SK-N-SH (cell line): ENCODE measurements around the gene ZMIZ1. TPM values are rescaled to one million over a fixed set of nuclear protein-coding genes. Genes with fewer than 3 reads are reported as not detected.

Source experiments
- CTCF ChIA-PET: fragments of 300-600, 350-600 bp; formaldehyde crosslinking; extraction: SDS; loops from one replicate; lab custom pipeline; 2021; lab: Yijun Ruan, JAX
- POLR2A ChIA-PET: fragments of 350-600 bp; sonication (Branson Sonifier 250); formaldehyde crosslinking; extraction: SDS; loops from one replicate; lab custom pipeline; 2020; ENCODE audit warnings: antibody characterized with exemption, inconsistent platforms; lab: Yijun Ruan, JAX
- DNase-seq: peaks from one replicate; pipeline ENCODE4 v3.0.0; 2012
- H2AFZ ChIP-seq: fragments of 200-600 bp; sonication (generic); 2 replicates; pipeline ENCODE4 v1.8.1; 2016; ENCODE audit warnings: antibody characterized with exemption, mild to moderate bottlenecking, low read depth
- H3F3A ChIP-seq: fragments of 200-600 bp; sonication (generic); replicated peaks from 2 replicates; pipeline ENCODE3; 2016; ENCODE audit warnings: antibody characterized with exemption, mild to moderate bottlenecking; ENCODE audit not compliant: insufficient read depth
- H3K27ac ChIP-seq, 2 experiments: fragments of 200-500 bp in 1 of 2; fragments of 200-600 bp in 1 of 2; sonication (Bioruptor generic) in 1 of 2; sonication (generic), shearing (Covaris generic) in 1 of 2; 2 replicates each; pipeline versions ENCODE4 v1.5.1 to v1.6.1; 2014 to 2016; ENCODE audit warnings: low read depth in 2 of 2, inconsistent platforms in 1 of 2, low read length in 1 of 2, mild to moderate bottlenecking in 1 of 2, mixed read lengths in 1 of 2
- H3K27me3 ChIP-seq: fragments of 200-600 bp; sonication (generic), shearing (Covaris generic); 2 replicates; pipeline ENCODE4 v1.6.1; 2016; ENCODE audit warnings: mixed run types; ENCODE audit not compliant: insufficient read depth
- H3K36me3 ChIP-seq, 2 experiments: fragments of 200-500 bp in 1 of 2; fragments of 200-600 bp in 1 of 2; sonication (Bioruptor generic) in 1 of 2; sonication (generic) in 1 of 2; replicated peaks in 1 of 2; 2 replicates each; pipeline versions ENCODE3 to v1.5.1; 2014 to 2016; ENCODE audit warnings: low read length in 1 of 2, mild to moderate bottlenecking in 1 of 2; ENCODE audit not compliant: insufficient read depth in 2 of 2, control insufficient read depth in 1 of 2
- H3K4me1 ChIP-seq, 2 experiments: fragments of 200-500 bp in 1 of 2; fragments of 200-600 bp in 1 of 2; sonication (Bioruptor generic) in 1 of 2; sonication (generic), shearing (Covaris generic) in 1 of 2; 2 replicates each; pipeline versions ENCODE4 v1.5.1 to v1.6.1; 2014 to 2016; ENCODE audit warnings: low read depth in 1 of 2, low read length in 1 of 2, mixed run types in 1 of 2; ENCODE audit not compliant: insufficient read depth in 2 of 2, control insufficient read depth in 1 of 2
- H3K4me2 ChIP-seq: fragments of 200-600 bp; sonication (generic), shearing (Covaris generic); 2 replicates; pipeline ENCODE4 v1.6.1; 2017; ENCODE audit warnings: mixed run types
- H3K4me3 ChIP-seq, 2 experiments: fragments of 200-500 bp in 1 of 2; fragments of 200-600 bp in 1 of 2; sonication (Bioruptor generic) in 1 of 2; sonication (generic), shearing (Covaris generic) in 1 of 2; 2 replicates each; pipeline versions ENCODE4 v1.5.1 to v1.8.1; 2014 to 2016; ENCODE audit warnings: low read depth in 2 of 2, inconsistent platforms in 1 of 2, low read length in 1 of 2, mild to moderate bottlenecking in 1 of 2, mixed read lengths in 1 of 2, moderate library complexity in 1 of 2
- H3K79me2 ChIP-seq: fragments of 200-600 bp; sonication (generic); 2 replicates; pipeline ENCODE4 v1.8.1; 2017; ENCODE audit warnings: mild to moderate bottlenecking; ENCODE audit not compliant: insufficient read depth
- H3K9ac ChIP-seq: fragments of 200-600 bp; sonication (generic); 2 replicates; pipeline ENCODE4 v1.6.1; 2017; ENCODE audit warnings: mixed run types
- H3K9me2 ChIP-seq: fragments of 200-600 bp; sonication (generic); 2 replicates; pipeline ENCODE4 v1.6.1; 2017; ENCODE audit warnings: mixed run types
- H3K9me3 ChIP-seq: fragments of 200-600 bp; sonication (generic); 2 replicates; pipeline ENCODE4 v1.6.1; 2017; ENCODE audit warnings: mixed run types, mild to moderate bottlenecking, moderate library complexity
- H4K20me1 ChIP-seq: fragments of 200-600 bp; sonication (generic); 2 replicates; pipeline ENCODE4 v1.6.1; 2017; ENCODE audit warnings: mild to moderate bottlenecking, mixed run types; ENCODE audit not compliant: insufficient read depth
- CHD2 ChIP-seq: fragments of 150-350 bp; IDR thresholded peaks from 2 replicates; pipeline ENCODE4 v1.6.1; 2018; ENCODE audit warnings: low read length; ENCODE audit not compliant: partially characterized antibody
- CTCF ChIP-seq: fragments of 200-600 bp; sonication (generic); IDR thresholded peaks from 2 replicates; pipeline ENCODE4 v1.6.1; 2017; ENCODE audit warnings: antibody characterized with exemption, mild to moderate bottlenecking, moderate library complexity
- ELF1 ChIP-seq: IDR thresholded peaks from 2 replicates; pipeline ENCODE4 v1.4.0; 2012
- FOSL2 ChIP-seq: IDR thresholded peaks from 2 replicates; pipeline ENCODE4 v1.4.0; 2012; ENCODE audit warnings: low read depth, mild to moderate bottlenecking, moderate library complexity, borderline replicate concordance
- FOXJ3 ChIP-seq: sonication (generic); formaldehyde crosslinking; IDR thresholded peaks from 2 replicates; pipeline ENCODE4 v1.5.1; 2020; ENCODE audit warnings: mild to moderate bottlenecking, missing genetic modification reagents
- JUND ChIP-seq: IDR thresholded peaks from 2 replicates; pipeline ENCODE4 v1.4.0; 2012
- MAX ChIP-seq: IDR thresholded peaks from 2 replicates; pipeline ENCODE4 v1.4.0; 2012; ENCODE audit warnings: low read depth
- NRF1 ChIP-seq: IDR thresholded peaks from 2 replicates; pipeline ENCODE4 v1.6.1; 2012; ENCODE audit warnings: low read depth, mild to moderate bottlenecking, low read length
- PBX3 ChIP-seq: IDR thresholded peaks from 2 replicates; pipeline ENCODE4; 2012
- POLR2AphosphoS5 ChIP-seq: IDR thresholded peaks from 2 replicates; pipeline ENCODE4 v1.6.1; 2012; ENCODE audit warnings: low read depth, low read length
- RAD21 ChIP-seq: IDR thresholded peaks from 2 replicates; pipeline ENCODE4 v1.6.1; 2012; ENCODE audit warnings: mild to moderate bottlenecking, low read length
- RCOR1 ChIP-seq: fragments of 150-350 bp; IDR thresholded peaks from 2 replicates; pipeline ENCODE4 v1.6.1; 2017; ENCODE audit warnings: antibody characterized with exemption, low read length
- REST ChIP-seq: IDR thresholded peaks from 2 replicates; pipeline ENCODE4 v1.6.1; 2012; ENCODE audit warnings: mild to moderate bottlenecking, low read depth, low read length, moderate library complexity
- RXRA ChIP-seq: IDR thresholded peaks from 2 replicates; pipeline ENCODE4 v1.4.0; 2012; ENCODE audit warnings: low read depth, mild to moderate bottlenecking, borderline replicate concordance
- SIN3A ChIP-seq: IDR thresholded peaks from 2 replicates; pipeline ENCODE4 v1.6.1; 2012; ENCODE audit warnings: low read depth, mild to moderate bottlenecking, low read length, moderate library complexity, borderline replicate concordance
- TAF1 ChIP-seq: IDR thresholded peaks from 2 replicates; pipeline ENCODE4 v1.6.1; 2012; ENCODE audit warnings: low read depth, mild to moderate bottlenecking, low read length, moderate library complexity, borderline replicate concordance
- WGBS: methylation state at CpG from one replicate; pipeline ENCODE4 v1.1.6; 2017; ENCODE audit warnings: low lambda C conversion rate; 5-methylcytosine and 5-hydroxymethylcytosine counted together
- polyA plus RNA-seq, 3 experiments: library from polyadenylated mRNA; depleted of rRNA; stranded (reverse); fragments of >200 nt; gene quantifications; 2 replicates each; pipeline ENCODE4 v1.2.3, GENCODE V29; 2012

The ZMIZ1 gene
- polyA plus RNA-seq, 1 of the 3 experiments (the other 2 are of a cell fraction), result 23.5 TPM

GRCh38 chr10:79344502-79345195 is 275.9 kb downstream of the ZMIZ1 start (continued):
- TF ChIP-seq REST, result no peak
- TF ChIP-seq FOSL2, result no peak
- TF ChIP-seq POLR2AphosphoS5, result no peak
- TF ChIP-seq CHD2, result no peak

- Histone ChIP-seq H4K20me1 (peaks cover 18% of the 10 kb centered on the region; the same call in 1 of the 2 replicates), H3K9me3 (no peaks in the 10 kb centered on the region), H3K4me3 (no peak overlapping the region), H3K27me3 (no peaks in the 10 kb centered on the region), H3K4me2 (no peak overlapping the region), H2AFZ (no peak overlapping the region), H3F3A (no peaks in the 10 kb centered on the region), H3K9ac (no peak overlapping the region), H3K4me1 (peaks cover 13 to 64% of the 10 kb centered on the region in 2 experiments; a peak in 3 of 4 replicates), H3K36me3 (peaks cover 14 to 17% of the 10 kb centered on the region in 2 experiments), H3K79me2 (peaks cover 35% of the 10 kb centered on the region), H3K27ac (no peak overlapping the region), H3K9me2 (no peaks in the 10 kb centered on the region)
- DNase-seq, result no peak
- POLR2A ChIA-PET, result interaction anchor here (0.6 to 2.4 kb wide), 2 partner anchors 103 to 105 kb away, joined by 4 to 7 read pairs; no protein-coding TSS in a partner anchor
- 94% methylated on average over 3 of the region's 5 CpGs for WGBS
- CTCF ChIA-PET, result interaction anchor here (0.6 to 2.2 kb wide), 9 partner anchors 11 to 1073 kb away, joined by 3 to 11 read pairs (median 4); no protein-coding TSS in a partner anchor
- TF ChIP-seq RAD21 (no peak), RCOR1 (no peak), CTCF (no peak), ELF1 (no peak), JUND (no peak), MAX (no peak), PBX3 (no peak), NRF1 (no peak), FOXJ3 (CRISPR knock-in tag) (no peak), TAF1 (no peak), POLR2AphosphoS5 (no peak), SIN3A (no peak), RXRA (no peak)
- TF ChIP-seq, all 33 proteins: peak for 0
These were observed 276.7 kb downstream of the ZMIZ1 start for GRCh38 chr10:79345241-79346011.
